Activated T-cell treated with anti-CD3 and anti-CD28 coated beads for 48 hours (primary cell): ENCODE measurements around the gene DCAF4L1.

Experiments used
- DNase-seq: peaks from one replicate; pipeline ENCODE4 v3.0.0-alpha.2; 2020; ENCODE audit warnings: low read depth

Gene DCAF4L1, protein sequence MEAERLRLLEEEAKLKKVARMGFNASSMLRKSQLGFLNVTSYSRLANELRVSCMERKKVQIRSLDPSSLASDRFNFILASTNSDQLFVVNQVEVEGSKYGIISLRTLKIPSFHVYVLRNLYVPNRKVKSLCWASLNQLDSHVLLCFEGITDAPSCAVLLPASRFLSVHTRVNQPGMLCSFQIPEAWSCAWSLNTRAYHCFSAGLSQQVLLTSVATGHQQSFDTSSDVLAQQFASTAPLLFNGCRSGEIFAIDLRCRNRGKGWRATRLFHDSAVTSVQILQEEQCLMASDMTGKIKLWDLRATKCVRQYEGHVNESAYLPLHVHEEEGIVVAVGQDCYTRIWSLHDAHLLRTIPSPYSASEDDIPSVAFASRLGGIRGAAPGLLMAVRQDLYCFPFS

DNA sequence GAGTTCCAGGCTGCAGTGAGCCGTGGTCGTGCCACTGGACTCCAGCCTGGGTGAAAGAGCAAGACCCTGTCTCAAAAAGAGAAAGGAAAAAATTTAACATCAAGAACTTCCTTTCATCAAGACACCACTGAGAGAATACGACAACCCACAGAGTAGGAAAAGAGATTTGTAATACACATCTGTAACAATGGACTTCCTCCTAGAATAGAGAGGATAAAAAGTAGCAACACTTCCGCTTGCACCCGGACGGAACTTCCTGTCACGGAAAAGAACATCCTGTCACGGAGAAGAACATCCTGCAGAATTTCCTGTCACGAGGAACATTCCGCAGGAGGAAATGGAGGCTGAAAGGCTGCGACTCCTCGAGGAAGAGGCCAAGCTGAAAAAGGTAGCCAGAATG is at the start of gene DCAF4L1:
TSS of gene DCAF4L1 (plus strand) at position 301 of the 400 bp plus-strand sequence. CDS start at position 338, 37 bp downstream.
- no peak for DNase-seq

GRCh38 chr4:41932988-41933387 is 48.6 kb upstream of the DCAF4L1 start:
- DNase-seq = no peak

DNA sequence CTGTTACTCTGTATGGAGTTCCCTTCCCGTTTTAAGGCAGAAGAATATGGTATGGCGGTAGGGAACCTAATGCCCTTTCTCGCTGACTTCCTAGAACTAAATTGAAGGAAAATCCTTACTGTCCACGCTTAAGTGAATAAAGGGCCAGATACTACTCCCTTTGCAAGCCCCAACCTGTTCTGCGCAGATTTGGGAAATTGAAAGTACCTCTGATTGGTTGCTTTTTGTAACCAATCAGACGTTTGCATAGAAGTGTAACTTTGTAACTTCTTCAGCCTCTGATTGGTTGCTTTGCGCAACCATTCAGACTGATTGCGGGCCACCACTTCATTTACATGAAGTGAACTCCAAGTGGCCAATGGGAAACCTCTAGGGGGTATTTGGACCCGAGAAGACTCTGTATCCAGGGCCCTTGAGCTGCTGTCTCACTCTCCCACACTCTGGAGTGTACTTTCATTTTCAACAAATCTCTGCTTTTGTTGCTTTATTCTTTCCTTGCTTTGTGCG is 47.5 kb upstream of the DCAF4L1 start:
- no peak for DNase-seq

DNA sequence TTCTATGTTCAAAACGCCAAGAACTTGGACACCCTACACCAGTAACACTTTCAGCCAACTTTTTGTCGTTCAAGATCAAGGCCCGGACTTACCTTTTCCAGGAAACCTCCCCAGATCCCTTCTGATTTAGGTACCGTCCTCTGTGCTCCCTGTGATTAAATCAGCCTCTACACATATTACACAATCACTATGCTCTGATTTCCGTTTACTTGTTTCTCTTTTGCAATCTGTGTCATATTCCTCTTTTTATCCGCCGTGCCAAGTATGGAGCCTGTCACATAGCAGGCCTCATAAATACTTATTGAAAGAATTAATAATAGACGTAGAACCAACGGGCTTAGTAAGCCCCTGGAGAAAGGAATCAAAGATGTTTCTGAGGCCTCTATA is 47.0 kb upstream of the DCAF4L1 start:
- DNase-seq = no peak

GRCh38 chr4:41934901-41935651 is 46.5 kb upstream of the DCAF4L1 start, which contains the start of gene TMEM33:
TMEM33 (plus strand) TSS chr4:41935429; CDS start chr4:41935485, 56 bp downstream.
- peak; percentile 69 for DNase-seq

- DNase-seq = peak; percentile 18
These were observed 45.9 kb upstream of the DCAF4L1 start for GRCh38 chr4:41935652-41936021.

- DNase-seq = no peak
These were observed 42.4 kb upstream of the DCAF4L1 start for GRCh38 chr4:41939016-41939626.

- DNase-seq = no peak
These were observed 40.7 kb upstream of the DCAF4L1 start for GRCh38 chr4:41940834-41941233.

- no peak for DNase-seq
These were observed 38.0 kb upstream of the DCAF4L1 start for GRCh38 chr4:41943506-41943905.

- no peak for DNase-seq
These were observed 37.5 kb upstream of the DCAF4L1 start for GRCh38 chr4:41944089-41944488.

- no peak for DNase-seq
These were observed 32.0 kb upstream of the DCAF4L1 start for GRCh38 chr4:41949531-41949930.

DNA sequence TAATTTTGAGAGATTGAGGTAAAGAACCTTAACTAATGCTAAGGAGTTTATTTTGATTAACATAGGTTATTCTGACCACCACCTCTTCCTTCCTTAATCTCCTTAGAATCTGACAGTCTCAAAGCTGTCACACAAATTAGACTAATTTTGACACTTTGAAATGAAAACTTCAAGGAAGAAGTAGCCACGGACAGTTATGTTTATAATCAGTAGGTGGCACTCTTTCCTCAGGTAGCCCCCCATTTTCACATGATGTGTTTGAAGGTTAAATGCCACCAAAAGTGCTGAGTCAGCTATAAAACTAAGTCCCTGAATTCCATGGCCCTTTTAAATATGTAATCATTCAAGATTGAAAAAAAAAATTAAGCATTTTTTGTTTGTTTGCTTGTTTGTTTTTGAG is 23.9 kb upstream of the DCAF4L1 start:
- DNase-seq = no peak

GRCh38 chr4:41963105-41963504 is 18.5 kb upstream of the DCAF4L1 start:
- DNase-seq = no peak

DNA sequence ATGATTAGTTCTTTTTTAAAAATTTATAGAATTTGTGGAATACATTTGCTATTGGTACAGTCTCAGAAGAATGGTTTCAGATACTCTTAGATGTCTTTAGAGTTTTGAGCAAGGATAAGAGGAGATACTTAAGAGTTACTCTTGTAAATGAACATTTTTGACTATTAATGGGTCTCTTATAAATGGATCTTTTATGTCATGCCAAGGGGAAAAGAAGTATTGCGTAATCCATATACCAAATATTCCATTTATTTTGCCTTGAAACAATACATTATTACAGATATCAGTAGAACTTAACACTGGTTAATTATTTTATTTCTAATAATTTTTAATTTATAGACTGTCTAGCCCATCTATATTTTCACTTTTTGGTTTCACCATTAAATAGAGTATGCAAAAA is 17.2 kb upstream of the DCAF4L1 start:
- DNase-seq = no peak

DNA sequence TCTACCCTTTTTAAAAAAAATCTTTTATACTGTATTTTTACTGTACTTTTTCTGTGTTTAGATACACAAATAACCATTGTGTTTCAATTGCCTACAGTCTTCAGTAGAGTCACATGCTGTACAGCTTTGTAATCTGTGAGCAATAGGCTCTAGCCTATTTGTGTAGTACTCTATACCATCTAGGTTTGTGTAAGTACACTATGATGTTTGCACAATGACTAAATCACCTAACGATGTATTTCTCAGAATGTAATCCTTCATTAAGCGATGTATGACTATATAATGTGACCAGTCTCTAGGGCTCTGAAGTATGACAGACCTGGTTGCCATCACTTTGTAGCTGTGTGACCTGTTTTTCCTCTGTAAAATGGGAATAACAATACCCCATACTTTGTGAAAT is 14.2 kb upstream of the DCAF4L1 start:
- no peak for DNase-seq

- no peak for DNase-seq
These were observed 11.9 kb upstream of the DCAF4L1 start for GRCh38 chr4:41969671-41970070.

DNA sequence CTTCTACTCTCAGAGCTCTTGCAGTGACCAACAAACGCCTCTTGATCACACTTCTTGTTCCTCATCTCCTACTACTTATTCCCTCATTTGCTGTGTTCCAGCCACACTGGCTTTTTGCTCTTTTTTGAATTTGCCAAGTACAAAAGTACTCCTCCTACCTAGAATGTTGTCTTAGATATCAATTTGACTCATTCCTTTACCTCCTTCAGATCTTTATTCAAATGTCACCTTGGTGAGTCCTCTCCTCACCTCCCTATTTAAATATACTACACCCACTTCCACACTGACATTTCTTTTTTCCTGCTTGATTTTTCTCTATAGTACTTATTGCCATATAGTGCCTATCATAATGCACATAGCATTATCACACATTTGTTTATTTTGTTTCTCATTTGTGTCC is 6.2 kb upstream of the DCAF4L1 start:
- DNase-seq = no peak

DNA sequence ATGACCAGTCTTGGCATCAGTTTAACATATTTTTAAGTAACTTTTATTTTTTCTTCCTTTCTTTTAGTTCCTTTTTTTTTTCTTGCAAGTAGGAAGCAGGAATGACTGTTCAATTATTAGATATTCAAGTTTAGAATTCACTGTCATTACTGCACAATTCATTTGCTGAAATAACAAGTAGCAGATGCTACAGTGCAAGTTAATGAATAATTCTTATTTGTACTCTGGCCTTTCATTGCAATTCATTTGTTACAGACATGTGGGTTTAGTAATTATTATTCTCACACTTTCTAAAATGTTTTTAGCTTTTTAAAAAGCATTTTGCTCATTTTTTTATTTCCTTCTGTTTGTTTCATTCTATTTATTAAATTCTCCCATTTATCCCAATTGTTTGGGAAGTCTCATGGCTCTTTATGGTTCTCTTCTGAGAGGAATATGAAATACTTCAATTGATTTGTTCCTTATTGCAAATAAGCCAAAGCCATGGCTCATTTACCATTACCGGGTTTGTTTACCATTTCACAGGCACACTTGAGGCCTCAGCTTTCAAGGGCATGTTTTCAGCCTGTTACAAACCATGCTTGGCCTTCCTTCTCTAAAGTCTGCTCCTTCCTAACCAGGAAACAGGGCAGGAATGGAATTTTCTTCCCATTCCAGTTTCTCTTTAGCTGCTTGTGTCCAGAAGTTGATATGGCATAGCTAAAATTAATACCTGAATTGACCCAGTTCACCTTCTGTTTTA is 4.6 kb upstream of the DCAF4L1 start:
- DNase-seq = no peak

- DNase-seq = no peak
These were observed 3.8 kb upstream of the DCAF4L1 start for GRCh38 chr4:41977709-41978108.

GRCh38 chr4:41982716-41983115 is 1.2 kb downstream of the DCAF4L1 start:
- no peak for DNase-seq

DNA sequence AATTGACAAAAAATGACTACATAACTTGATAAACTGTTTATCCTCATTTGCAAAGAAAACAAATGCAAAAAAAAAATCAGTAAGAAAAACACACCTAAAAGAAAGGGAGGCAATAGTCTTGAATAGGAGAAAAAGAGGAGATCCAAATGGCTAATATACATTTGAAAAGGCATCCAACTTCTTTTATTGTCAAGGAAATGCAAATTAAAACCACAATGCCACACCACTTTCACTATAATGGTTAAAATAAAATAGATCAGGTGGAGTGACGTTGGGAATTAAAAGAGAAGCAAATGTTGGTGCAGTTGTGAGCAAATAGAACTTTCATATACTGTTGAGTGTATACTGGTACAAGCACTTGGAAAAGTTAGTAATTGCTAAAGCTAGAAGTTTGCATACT is 3.6 kb downstream of the DCAF4L1 start:
- no peak for DNase-seq

- no peak for DNase-seq
These were observed 8.4 kb downstream of the DCAF4L1 start for GRCh38 chr4:41989994-41990364.
